ENCODE results near the gene RPTOR.

The RPTOR gene

DNA sequence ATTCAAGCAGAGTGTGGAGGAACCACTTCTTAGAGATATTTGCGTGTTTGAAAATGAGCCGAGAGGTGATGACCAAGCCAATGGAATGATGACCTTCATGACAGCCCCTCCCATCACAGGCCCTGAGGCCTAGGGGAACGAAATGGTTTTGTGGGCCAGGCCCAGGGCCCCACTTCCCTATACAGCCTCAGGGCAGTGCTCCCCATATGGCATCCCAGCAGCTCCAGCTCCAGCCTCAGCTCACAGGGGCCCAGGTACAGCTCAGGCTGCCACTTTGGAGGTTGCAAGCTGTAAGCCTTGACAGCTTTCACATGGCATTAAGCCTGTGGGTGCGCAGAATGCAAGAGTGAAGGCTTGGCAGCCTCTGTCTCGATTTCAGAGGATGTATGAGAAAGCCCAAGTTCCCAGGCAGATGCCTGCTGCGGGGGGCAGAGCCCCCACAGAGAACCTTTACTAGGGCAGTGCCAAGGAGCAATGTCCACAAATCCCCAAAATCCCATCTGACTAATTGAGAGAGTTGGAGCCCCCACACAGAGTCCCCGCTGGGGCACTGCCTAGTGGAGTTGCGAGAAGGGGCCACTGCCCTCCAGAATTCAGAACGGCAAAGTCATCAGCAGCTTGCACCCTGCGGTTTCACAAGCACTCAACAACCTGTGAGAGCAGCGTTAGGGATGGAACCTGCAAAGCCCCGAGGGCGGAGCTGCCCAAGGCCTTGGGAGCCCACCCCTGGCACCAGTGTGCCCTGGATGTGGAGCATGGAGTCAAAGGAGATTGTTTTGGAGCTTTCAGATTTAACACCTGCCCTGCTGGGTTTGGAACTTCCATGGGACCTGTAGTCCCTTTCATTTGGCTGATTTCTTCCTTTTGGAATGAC lies 468.2 kb downstream of the RPTOR start:
- no peak for DNase-seq

GRCh38 chr17:81013642-81014041 lies 469.0 kb downstream of the RPTOR start:
- no peak for DNase-seq

GRCh38 chr17:81015136-81015535 lies 470.5 kb downstream of the RPTOR start:
- DNase-seq = no peak
